HuH-7 (cell line): Measurements from ENCODE around the gene CALHM2.
"Not testable (repeated sequence)": the region's sequence is repeated elsewhere in the genome, so short reads cannot be mapped to it uniquely, and the experiment has no call there.

Source experiments
- DNase-seq: peaks from one replicate; pipeline ENCODE4 v3.0.0; 2011; ENCODE audit warnings: low spot score

Gene CALHM2

DNA sequence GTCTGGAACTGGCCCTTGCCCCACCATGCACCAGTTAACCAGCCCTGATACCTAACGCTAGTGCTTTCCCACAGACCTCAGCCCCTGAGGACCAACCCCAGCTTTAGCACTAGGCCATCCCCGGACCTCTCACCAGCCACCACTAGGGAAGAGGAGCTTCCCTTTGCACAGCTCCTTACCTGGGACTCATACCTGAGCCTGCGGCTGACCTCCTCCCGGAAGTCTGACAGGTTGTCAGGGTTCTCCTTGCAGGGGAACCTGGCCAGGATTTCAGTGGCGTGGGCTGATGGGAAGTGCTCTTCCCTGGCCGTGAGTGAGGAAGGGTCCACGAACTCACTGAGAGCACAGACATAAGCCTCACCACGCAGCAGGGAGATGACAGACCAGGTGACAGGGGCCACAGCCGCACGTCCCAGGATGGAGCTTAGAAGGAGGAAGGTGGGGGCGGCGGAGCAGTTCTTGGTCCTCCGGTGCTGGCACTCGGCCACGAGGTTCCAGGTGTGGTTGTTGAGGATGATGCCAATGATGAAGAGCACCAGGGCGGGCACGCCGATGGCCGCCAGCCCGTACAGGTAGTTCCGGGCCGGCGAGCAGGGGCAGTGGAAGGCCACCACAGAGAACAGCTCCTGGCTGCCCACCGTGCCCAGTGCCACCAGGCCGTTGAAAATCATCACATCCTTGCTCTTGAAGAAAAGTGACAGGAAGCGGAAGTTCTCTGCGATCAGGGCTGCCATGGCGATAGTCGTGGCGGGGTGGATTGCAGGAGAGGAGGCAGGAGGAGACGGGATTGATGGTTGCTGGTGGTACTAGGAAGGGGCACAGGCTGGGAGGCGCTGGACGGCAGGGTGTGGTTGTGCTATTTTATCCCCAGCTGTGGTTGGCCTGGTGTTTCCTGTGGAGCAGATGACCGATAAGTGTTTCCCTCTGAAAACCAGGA is 2.7 kb downstream of the CALHM2 start:
- no peak for DNase-seq

DNA sequence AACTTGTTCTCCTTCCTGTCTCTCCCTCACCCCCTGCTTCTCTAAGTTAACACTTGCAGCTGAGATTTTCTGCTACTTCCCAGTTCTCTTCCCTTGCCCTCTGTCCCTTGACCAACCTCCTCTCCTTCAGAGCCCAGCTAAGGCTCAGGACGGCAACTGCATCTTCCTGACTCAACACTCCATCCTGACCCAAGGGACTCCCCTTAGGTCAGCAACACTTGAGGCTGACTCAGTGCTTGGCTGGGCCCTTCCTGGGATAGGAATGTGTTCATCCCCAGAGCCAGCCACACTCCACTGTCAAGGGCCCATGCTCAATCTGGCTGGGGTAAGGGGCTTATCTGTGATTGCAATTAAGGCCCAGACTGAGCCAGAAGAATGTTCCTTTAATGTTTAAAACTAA is 3.4 kb downstream of the CALHM2 start:
- DNase-seq: no peak

DNA sequence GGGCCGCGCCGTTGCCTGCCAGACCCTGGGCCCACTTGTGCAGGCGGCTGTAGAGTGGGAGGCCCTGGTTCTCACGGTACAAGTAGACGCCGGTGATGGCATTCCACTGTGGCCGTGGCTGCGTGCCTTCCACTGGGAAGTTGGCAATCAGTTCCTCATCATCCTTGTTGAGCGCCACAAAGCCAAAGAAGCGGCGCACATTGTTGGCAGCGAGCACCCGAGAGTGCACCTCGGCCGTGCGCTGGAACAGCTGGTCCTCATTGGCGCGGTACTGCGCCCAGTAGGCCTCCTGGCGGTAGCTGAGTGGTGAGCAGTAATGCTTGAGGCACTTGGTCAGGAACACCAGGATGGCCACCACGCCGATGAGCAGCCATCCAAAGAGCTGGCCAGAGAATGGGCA is 5.0 kb downstream of the CALHM2 start:
- no peak for DNase-seq

DNA sequence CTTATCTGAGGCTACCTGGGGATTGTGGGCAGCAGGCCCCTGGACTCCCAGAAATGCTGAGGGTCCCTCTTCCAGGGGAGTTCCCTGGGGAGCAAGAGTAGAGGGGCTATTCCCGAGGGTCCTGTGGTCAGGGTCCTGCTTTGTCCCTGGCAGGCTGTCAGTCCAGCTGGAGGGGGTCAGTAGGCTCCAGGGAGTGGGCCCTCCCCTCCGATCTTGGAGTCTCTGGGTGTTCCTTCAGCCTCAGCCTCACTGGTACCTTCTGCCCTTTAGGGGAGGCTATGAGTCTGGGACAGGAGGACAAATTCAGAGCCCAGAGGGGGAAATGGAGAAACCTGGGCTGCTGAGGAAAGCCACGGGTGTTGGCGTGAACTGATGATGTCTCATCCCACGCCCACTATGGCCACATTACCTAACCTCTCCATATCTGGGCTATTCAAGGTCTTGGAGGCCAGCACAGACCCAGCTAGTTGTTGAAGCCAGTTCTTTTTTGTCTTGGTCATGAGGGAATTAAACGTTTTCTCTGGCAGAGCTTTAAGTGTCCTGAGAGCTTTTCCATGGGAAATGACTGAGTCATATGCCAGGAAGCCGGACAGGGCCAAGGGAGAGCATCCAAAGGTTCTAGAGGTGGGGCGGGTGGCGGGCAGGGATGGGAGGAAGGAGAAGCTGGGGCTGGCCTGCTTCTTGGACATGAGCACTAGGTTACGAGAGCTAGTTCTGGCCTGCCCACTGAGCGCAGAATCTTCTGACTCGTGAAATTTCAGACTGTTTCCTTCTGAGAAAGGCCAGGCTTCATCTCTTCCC is 6.2 kb downstream of the CALHM2 start:
- no peak for DNase-seq

DNA sequence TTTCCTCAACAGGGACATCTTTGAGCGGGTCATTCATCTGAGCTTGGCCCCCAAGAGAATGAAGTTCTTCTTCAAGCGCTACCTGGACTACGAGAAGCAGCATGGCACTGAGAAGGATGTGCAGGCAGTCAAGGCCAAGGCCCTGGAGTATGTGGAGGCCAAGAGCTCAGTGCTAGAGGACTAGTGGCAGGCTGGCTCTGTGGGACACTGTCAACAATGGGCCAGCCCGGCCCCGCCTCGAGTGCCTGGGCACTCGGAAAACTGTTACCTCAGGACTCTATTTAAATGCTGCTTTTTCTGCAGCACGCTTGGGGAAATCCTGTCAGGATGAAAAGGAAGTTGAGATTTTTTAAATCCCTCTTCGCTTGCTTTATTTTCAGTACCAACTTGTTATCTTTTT is 6.8 kb downstream of the CALHM2 start:
- no peak for DNase-seq

DNA sequence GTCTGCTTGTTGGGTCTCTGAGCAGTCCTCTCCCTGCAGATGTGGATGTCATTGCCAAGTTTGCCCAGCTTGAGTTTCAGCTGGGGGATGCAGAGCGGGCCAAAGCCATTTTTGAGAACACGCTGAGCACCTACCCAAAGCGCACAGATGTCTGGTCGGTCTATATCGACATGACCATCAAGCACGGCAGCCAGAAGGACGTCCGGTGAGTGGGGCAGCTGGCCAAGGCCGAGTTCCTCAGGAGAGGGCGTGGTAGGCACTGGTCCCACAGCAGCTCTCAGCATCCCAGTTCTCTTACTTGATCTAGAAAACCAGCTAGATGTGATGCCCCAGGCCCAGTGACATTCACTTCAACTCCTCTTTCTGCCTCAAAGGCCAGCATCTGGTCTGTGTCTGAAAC is 7.7 kb downstream of the CALHM2 start:
- DNase-seq: no peak

DNA sequence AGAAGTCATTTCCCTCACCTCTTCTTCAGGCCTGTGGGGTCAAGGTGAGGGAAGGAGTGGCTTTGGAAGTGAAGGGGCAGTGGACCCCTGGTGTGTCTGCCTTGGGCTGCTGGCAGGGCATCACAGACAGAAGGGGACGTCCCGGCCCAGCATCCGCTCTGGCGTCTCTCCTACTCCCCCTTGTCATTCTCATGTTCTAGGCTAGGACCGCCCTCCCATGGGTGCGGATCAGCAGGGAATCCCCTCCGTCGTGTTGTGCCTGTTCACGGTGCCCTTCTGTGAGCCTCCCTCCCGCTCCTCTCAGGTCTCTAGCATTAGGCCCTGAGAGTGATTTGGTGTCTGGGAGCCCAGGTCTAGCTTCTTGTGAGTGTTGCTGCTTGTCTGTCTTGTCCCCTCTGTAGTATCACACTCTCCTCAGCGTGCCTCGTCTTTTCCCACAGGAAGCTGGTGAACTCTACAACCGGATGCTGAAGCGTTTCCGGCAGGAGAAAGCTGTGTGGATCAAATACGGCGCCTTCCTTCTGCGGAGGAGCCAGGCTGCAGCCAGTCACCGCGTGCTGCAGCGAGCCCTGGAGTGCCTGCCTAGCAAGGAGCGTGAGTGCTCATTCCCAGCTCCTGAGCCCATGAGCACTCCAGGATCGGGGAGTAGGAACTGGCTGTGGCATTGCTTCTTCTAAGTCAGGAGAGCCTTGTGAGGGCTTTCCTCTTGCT is 8.5 kb downstream of the CALHM2 start:
- no peak for DNase-seq

DNA sequence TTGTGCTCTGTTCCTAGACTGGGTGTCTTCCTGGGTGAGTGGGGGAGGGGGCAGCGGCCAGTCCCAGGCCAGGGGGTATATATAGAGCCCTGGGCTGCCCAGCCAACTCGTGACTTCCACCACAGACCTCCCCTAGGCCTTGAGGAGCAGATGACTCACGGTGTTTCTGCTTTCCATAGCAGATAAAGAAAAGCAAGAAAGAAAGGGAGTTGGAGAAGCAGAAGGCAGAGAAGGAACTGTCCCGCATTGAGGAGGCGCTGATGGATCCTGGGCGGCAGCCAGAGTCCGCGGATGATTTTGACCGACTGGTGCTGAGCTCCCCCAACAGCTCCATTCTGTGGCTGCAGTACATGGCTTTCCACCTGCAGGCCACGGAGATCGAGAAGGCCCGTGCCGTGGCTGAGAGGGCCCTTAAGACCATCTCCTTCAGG is 10.1 kb downstream of the CALHM2 start:
- DNase-seq: no peak

DNA sequence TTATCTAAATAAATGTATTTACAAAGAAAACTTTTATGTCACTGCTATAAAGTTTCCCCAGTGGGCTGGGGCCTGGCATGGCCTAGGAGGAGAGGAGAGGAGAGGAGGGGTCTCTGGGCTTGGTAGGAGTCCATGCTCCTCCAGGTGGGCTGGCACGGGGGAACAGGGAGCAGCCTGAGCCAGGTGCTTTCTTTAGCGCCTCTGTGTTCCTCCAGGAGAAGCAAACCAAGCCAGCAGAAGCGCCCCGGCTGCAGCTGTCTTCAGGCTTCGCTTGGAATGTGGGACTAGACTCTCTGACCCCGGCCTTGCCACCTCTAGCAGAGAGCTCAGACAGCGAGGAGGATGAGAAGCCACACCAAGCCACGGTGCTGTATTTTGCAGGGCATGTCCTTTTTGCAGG is 10.6 kb downstream of the CALHM2 start:
- no peak for DNase-seq

DNA sequence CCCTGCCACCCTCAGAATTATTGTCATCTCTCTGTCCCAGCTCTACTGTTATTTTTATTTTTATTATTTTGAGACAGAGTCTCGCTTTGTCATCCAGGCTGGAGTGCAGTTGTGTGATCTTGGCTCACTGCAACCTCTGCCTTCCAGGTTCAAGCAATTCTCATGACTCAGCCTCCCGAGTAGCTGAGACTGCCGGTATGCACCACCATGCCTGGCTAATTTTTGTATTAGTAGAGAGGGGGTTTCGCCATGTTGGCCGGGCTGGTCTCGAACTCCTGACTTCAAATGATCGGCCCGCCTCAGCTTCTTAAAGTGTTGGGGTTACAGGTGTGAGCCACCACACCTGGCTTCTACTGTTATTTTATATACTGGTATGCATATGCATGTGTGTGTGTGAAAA is 11.0 kb downstream of the CALHM2 start:
- DNase-seq: no peak

DNA sequence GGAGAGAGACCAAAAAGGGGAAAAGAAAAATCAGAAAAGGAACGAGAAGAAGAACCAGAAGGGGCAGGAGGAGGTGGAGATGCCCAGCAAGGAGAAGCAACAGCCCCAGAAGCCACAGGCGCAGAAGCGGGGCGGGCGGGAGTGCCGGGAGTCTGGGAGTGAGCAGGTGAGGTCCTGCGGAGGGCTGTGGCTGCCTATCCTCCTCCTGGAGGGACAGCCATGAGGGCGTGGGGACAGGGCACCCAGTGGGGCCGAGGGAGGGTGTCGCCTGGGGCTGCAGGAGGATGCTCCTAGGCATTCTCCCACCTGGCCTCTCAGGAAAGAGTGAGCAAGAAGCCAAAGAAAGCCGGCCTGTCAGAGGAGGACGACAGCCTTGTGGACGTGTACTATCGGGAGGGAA is 11.8 kb downstream of the CALHM2 start:
- no peak for DNase-seq

DNA sequence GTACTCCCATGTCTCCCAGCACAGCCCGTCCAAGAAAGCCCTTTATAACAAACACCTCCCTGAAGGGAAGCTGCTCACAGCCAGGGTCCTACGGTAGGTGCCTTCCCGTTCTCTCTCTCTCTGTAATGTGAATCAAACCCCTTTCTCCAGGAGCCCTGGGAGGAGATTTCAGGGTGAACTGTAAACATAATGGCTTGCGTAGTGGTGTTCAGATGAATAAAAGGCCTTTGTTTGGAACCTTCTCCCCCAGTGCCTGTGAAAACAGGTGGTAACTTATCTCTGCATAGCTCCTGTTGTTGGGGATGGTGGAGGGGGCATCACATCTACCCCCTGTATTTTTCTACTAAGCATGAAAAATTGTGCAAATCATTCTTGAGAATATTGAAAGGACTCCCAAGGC is 12.4 kb downstream of the CALHM2 start:
- DNase-seq: no peak

DNA sequence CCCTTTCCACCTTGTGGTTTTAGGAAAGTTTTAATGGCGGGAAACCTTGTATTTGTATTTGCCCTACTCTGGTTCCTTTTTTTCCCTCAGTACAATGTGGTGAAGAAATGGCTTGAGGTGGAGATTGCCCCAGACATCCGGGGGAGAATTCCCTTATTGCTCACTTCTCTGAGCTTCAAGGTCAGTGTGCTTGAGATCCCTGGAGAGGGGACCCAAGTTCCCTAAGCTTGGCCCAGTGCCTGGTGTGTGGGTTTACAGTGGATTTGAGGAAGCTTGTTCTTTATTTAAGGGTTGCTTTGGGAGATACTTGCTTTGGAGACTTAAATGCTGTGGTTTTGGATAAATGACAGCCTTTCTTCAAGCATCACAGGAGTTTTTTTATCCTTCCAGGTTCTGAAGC is 18.3 kb downstream of the CALHM2 start:
- no peak for DNase-seq

DNA sequence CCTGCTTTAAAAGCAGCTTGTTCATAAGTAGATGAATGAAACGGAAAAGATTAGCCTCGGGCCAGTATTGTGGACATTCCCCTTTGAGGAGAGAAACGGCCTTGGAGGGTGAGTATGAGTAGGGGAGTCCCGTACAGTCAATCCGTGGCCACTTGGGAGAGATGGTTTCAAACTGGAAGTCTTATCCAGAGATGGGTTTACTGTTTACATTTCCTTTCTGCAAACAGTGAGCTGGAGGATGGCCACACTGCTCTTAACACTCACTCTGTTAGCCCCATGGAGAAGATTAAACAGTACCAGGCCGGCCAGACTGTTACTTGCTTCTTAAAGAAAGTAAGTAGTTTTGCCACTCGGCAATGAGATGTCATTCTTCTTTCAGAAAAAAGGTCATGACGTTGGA is 20.3 kb downstream of the CALHM2 start:
- no peak for DNase-seq

DNA sequence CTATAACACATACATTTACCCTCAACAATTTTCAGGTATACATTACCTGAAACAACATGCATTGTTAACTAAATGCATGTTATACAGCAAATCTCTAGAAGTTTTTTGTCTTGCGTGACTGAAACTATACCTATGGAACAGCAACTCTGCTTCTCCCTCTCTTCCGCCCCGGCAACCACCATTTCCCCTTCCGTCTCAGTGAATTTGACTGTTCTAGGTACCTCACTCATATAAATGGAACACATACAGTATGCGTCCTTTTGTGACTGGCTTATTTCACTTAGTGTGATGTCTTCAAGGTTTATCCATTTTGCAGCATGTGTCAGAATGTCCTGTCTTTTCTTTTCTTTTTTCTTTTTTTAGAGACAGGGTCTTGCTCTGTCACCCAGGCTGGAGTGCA is 22.5 kb downstream of the CALHM2 start:
- no peak for DNase-seq

DNA sequence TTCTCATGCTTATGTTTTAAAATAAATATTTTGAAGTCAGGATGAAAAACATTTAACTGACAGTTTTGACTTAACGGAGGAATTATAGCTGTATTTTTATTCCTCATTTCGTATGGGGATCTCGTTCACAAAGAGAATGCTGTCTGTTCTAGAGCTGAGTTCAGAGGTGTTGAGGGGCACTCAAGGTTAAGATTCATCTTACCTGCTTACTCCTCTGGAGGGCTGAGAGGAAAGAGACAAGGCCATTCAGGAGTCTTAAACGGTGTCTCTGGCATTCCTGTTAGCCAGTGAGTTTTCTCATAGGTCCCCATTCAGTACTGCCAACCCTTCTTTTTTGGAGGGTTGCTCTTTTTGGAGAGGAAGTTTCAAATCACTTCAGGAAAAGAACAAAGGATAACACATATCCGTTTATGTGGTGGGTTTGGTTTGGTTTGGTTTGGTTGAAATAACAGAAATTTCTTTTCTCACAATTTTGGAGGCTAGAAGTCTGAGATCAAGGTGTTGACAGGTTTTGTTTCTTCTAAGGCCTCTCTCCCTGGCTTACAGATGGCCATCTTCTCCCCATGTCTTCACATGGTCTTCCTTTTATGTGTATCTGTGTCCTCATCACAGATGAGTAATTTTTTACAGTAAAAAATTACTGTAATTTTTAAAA is 23.1 kb downstream of the CALHM2 start:
- no peak for DNase-seq

DNA sequence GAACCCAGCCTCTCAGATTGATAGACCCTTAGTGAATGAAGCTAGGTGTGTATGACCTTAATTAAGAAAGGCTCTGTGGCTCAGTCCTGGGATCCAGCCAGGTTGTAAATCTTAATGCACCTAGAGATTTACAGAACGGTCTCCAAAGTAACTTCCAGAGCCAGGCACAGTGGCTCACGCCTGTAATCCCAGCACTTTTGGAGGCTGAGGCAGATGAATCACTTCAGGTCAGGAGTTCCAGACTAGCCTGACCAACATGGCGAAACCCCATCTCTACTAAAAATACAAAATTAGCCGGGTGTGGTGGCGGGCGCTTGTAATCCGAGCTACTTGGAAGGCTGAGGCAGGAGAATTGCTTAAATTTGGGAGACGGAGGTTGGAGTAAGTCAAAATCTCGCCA is 24.3 kb downstream of the CALHM2 start:
- DNase-seq: no peak

DNA sequence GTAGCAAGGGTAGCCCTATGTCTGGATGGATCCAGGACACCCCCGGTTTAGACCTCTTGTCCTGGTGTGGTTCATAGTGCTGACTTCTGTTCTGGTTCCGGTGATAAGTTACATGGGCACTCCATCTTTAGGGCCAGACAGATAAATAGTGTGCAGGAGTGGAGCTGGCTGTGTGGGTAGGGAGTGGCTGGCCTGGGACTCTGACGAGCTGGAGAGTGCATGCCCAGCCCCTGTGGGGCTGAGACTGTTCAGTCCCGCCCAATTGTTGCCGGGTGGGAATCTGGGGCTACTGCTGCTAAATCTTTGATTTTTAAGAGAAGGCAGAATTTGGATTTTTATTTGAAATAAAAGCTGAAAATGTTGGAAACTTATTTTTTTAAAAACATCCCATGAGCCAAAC is 28.4 kb downstream of the CALHM2 start:
- DNase-seq: no peak

DNA sequence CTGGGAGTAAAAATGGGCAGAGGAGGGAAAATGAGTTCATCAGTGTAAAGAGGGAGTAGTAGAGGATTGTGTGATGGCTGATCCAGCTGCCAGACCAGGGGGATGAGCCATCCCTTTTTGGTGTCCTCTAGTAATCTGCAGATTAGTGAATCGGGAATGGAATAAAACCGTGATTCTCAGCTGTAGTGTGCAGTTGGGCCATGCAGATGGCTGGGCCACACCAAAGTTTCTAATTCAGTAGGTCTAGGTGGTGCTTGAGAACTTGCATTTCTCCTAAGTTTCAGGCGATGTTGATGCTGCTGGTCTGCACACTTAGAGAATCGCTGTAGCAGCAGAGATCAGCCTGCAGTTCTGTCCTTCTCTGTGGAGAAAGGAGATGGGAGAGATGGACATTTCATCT is 33.1 kb downstream of the CALHM2 start:
- DNase-seq: no peak

DNA sequence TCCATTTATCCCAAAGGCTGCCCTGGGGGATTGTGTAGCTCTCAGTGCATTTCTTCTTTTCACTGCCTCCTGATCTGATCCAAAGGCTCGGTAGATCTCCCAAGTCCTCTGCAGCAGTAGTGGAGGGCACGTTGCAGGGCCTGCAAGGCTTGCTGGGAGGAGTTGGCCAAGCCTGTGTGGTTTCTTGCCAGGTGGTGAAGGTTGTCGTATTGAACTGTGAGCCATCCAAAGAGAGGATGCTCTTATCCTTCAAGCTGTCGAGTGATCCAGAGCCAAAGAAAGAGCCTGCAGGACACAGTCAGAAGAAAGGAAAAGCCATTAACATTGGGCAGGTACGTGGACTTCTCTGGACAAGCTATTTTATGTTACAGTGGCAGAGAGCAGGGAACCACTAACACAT is 34.6 kb downstream of the CALHM2 start:
- no peak for DNase-seq

DNA sequence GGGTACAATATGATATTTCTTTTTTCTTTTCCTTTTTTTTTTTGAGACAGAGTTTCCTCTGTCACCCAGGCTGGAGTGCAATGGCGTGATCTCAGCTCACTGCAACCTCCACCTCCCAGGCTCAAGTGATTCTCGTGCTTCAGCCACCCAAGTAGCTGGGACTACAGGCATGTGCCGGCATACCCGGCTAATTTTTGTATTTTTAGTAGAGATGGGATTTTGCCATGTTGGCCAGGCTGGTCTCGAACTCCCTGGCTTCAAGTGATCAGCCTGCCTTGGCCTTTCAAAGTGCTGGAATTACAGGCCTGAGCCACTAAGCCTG is 35.1 kb downstream of the CALHM2 start:
- DNase-seq: not testable (repeated sequence)

DNA sequence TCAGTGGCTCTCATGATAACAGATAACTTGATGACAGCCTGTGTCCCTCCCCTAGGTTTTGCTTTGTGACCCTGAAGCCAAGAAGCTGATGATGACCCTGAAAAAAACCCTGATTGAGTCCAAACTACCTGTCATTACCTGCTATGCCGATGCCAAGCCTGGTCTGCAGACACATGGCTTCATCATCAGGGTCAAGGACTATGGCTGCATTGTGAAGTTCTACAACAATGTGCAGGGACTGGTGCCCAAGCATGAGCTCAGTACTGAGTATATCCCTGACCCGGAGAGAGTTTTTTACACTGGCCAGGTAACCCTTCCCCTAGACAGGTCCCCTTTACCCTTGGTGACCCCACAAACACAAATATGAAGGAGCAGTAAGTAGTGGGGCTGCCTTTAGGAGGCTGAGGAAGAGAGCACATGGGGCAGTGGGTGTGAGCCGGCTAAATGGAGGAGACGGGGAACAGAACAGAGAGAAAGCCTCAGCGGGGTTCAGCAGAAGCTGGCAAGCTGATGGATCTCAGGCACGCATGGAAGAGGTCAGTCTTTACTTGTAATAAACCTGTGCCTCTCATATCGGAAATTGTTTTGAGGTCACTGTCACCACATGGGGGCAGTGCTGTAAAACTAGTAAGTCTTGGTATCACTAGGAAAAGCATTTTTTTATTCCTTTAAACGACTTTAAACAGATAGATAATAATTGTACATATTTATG is 35.6 kb downstream of the CALHM2 start:
- DNase-seq: peak; percentile 42
